HL-60 (cell line): Measurements from ENCODE around the gene KLK7.

Experiments
- DNase-seq, 2 experiments: peaks; one replicate each; pipeline ENCODE4 v3.0.0-alpha.2; 2010 to 2020; ENCODE audit warnings: low read depth in 1 of 2, low spot score in 1 of 2
- H3K27ac ChIP-seq: fragments of 250-450 bp; sonication (Bioruptor Pico); replicated peaks from 2 replicates; pipeline ENCODE4 v1.5.1; 2020; ENCODE audit warnings: mild to moderate bottlenecking, moderate library complexity
- H3K27me3 ChIP-seq: fragments of 250-450 bp; sonication (Bioruptor Pico); 2 replicates; pipeline ENCODE4 v1.5.1; 2021; ENCODE audit warnings: mild to moderate bottlenecking, moderate library complexity; ENCODE audit not compliant: insufficient read depth, poor library complexity, severe bottlenecking
- H3K4me3 ChIP-seq: replicated peaks from 2 replicates; pipeline ENCODE4 v1.5.1; 2011; ENCODE audit warnings: mild to moderate bottlenecking, control low read depth, low read length; ENCODE audit not compliant: insufficient read depth
- CTCF ChIP-seq: IDR thresholded peaks from one replicate; pipeline ENCODE4 v1.5.1; 2011; ENCODE audit warnings: low read length, control low read depth, inconsistent platforms; ENCODE audit not compliant: insufficient read depth
- GABPA ChIP-seq: IDR thresholded peaks from 2 replicates; pipeline ENCODE4 v1.6.1; 2012; ENCODE audit warnings: low read depth
- POLR2AphosphoS5 ChIP-seq: IDR thresholded peaks from 2 replicates; pipeline ENCODE4 v1.6.1; 2012; ENCODE audit warnings: low read depth
- REST ChIP-seq: IDR thresholded peaks from 2 replicates; pipeline ENCODE4 v1.6.1; 2012; ENCODE audit warnings: low read depth; ENCODE audit not compliant: insufficient replicate concordance
- SPI1 ChIP-seq: IDR thresholded peaks from 2 replicates; pipeline ENCODE4 v1.6.1; 2012; ENCODE audit warnings: low read depth, mild to moderate bottlenecking, borderline replicate concordance

The KLK7 gene

GRCh38 chr19:50933640-50934039 is 50.1 kb downstream of the KLK7 start:
- no peak for DNase-seq
- Histone ChIP-seq H3K27ac (no peak overlapping the region), H3K4me3 (no peak overlapping the region), H3K27me3 (no peaks in the 10 kb centered on the region)
- no peak for TF ChIP-seq CTCF
- TF ChIP-seq REST = no peak
- TF ChIP-seq SPI1 = no peak
- no peak for TF ChIP-seq POLR2AphosphoS5
- no peak for TF ChIP-seq GABPA

GRCh38 chr19:50932690-50933083 is 51.0 kb downstream of the KLK7 start:
- DNase-seq = no peak
- no peaks in the 10 kb centered on the region for H3K27me3 ChIP-seq

More at GRCh38 chr19:50932690-50933083, 51.0 kb downstream of the KLK7 start:
- H3K4me3 ChIP-seq = no peak overlapping the region
- TF ChIP-seq CTCF (no peak), REST (no peak), POLR2AphosphoS5 (no peak), GABPA (no peak), SPI1 (no peak)
- H3K27ac ChIP-seq = no peak overlapping the region
